SKM-1 (cell line): Measurements from ENCODE around the gene CDC42SE2.

Experiments
- DNase-seq: peaks from one replicate; lab custom pipeline; 2025; ENCODE audit not compliant: unreplicated experiment; lab: John Stamatoyannopoulos, UW

CDC42SE2 gene

GRCh38 chr5:131263648-131264450, at the start of gene CDC42SE2:
TSS of gene CDC42SE2 (plus strand) at chr5:131264053. CDS start at chr5:131359494, 95,441 bp downstream.
- DNase-seq: peak; percentile 49

- no peak for DNase-seq
These were observed 49.1 kb upstream of the CDC42SE2 start for GRCh38 chr5:131214609-131215227.

- DNase-seq: no peak
These were observed 46.1 kb upstream of the CDC42SE2 start for GRCh38 chr5:131217791-131218190.

GRCh38 chr5:131218392-131218791, 45.5 kb upstream of the CDC42SE2 start:
- DNase-seq: no peak

GRCh38 chr5:131220566-131220965, 43.3 kb upstream of the CDC42SE2 start:
- DNase-seq: no peak

- no peak for DNase-seq
These were observed 42.7 kb upstream of the CDC42SE2 start for GRCh38 chr5:131221008-131221703.

GRCh38 chr5:131221888-131222287, 42.0 kb upstream of the CDC42SE2 start:
- no peak for DNase-seq

GRCh38 chr5:131222731-131223130, 41.1 kb upstream of the CDC42SE2 start:
- no peak for DNase-seq

GRCh38 chr5:131223751-131224386, 40.0 kb upstream of the CDC42SE2 start:
- DNase-seq: no peak

GRCh38 chr5:131224387-131225201, 39.3 kb upstream of the CDC42SE2 start:
- peak; percentile 49 for DNase-seq

GRCh38 chr5:131225282-131225974, 38.4 kb upstream of the CDC42SE2 start:
- no peak for DNase-seq

GRCh38 chr5:131226899-131227298, 37.0 kb upstream of the CDC42SE2 start:
- DNase-seq: no peak

- no peak for DNase-seq
These were observed 35.2 kb upstream of the CDC42SE2 start for GRCh38 chr5:131228646-131229045.

- no peak for DNase-seq
These were observed 34.2 kb upstream of the CDC42SE2 start for GRCh38 chr5:131229623-131230022.

- DNase-seq: no peak
These were observed 33.4 kb upstream of the CDC42SE2 start for GRCh38 chr5:131230406-131230805.

- no peak for DNase-seq
These were observed 24.2 kb upstream of the CDC42SE2 start for GRCh38 chr5:131239686-131240085.

GRCh38 chr5:131242728-131243255, 21.1 kb upstream of the CDC42SE2 start:
- no peak for DNase-seq

- DNase-seq: no peak
These were observed 18.5 kb upstream of the CDC42SE2 start for GRCh38 chr5:131245312-131245711.

GRCh38 chr5:131245948-131246347, 17.9 kb upstream of the CDC42SE2 start:
- DNase-seq: no peak

- DNase-seq: no peak
These were observed 17.3 kb upstream of the CDC42SE2 start for GRCh38 chr5:131246504-131246903.
